NAMALWA (cell line): Measurements from ENCODE around the gene MICA.
"Not testable (repeated sequence)": the region's sequence is repeated elsewhere in the genome, so short reads cannot be mapped to it uniquely, and the experiment has no call there.

Source experiments
- DNase-seq: peaks from one replicate; pipeline ENCODE4 v3.0.0-alpha.2; 2015; ENCODE audit warnings: low spot score

The MICA gene

GRCh38 chr6:31383149-31383548 is 20.2 kb upstream of the MICA start:
- DNase-seq: no peak

DNA sequence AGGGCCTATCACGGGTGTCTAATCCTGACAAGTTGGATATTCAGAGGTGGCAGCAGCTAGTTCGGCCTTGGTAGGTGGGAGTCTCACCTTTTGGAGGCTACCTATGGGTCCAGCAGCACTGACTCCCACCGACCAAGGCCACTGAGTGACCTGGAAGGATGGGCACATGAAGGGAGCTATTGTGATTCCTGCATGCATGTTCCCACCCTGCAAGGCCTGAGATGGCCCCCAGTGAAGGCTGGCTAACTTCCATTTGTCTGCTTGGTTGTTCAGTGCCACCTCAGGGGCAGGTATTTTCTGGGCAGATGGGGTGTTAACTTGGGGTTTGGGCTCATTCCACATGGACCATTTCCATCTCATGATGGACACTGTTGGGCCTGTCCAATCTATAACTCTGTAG is 18.4 kb upstream of the MICA start:
- DNase-seq: no peak

GRCh38 chr6:31386099-31386498 is 17.3 kb upstream of the MICA start:
- no peak for DNase-seq

- DNase-seq: no peak
Measured at GRCh38 chr6:31386977-31387376, 16.4 kb upstream of the MICA start.

DNA sequence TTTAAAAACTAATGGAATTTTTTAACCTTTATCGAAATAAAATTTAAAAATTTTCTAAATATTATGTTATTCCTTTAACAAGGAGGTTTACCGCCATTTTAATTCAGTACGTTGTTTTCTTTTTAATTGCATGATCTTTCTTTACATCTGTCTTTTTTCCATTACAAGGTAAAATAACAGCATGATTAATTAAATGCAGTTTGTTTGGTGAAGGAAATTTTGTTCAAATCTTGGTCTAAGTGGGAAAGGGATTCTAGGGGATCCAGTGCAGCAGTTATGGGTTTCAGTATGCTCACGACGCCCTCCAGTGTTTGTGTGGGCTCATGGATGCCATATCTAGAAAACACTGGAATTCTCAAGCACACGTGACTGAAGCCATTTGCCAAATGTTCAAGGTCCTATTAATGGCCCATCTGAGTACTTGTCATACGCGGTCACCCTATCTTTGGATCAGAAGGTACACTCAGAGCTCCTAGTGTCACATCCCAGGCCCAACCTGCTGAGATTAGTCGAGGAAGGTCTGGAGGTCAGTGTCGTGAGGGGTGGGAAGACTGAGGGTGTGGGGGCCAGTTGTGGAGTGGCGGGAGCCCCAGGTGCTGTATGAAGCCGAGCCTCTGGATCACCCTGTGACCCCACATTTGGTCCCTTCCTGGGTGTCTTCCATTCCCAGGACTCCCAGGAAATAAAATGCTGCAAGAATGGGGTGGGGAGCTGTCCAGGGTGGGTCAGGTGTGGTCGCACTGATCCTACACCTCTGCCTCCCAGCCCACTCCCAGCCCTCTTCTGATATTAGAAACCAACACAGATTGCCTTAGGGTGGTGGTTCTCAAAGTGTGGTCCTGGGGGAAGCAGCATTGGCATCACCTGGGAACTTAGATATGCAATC is 14.2 kb upstream of the MICA start:
- not testable (repeated sequence) for DNase-seq

GRCh38 chr6:31389802-31390132 is 13.6 kb upstream of the MICA start:
- DNase-seq: not testable (repeated sequence)

DNA sequence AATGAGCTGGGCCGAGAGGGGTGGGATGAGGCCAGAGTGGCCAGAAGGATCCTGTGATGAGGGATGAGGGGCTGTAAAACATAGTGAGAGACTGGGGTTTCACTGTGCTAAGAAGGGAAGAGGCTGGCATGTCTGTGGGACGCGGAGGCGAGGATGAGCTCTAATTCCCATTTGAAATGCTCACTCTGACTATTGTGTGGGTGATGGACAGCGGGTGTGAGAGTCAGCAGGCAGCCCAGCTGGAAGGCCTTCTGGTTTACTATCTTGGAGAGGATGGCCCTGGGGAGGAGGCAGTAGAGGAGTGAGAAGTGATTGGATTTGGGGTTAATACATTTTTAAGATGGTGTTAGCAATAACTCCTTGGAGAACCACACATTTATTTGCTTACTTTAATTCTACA is 9.5 kb upstream of the MICA start:
- no peak for DNase-seq

- DNase-seq: no peak
Measured at GRCh38 chr6:31394381-31394780, 9.0 kb upstream of the MICA start.

- DNase-seq: no peak
Measured at GRCh38 chr6:31395832-31396231, 7.6 kb upstream of the MICA start.

GRCh38 chr6:31396422-31397152 is 6.8 kb upstream of the MICA start:
- DNase-seq: peak; percentile 93

DNA sequence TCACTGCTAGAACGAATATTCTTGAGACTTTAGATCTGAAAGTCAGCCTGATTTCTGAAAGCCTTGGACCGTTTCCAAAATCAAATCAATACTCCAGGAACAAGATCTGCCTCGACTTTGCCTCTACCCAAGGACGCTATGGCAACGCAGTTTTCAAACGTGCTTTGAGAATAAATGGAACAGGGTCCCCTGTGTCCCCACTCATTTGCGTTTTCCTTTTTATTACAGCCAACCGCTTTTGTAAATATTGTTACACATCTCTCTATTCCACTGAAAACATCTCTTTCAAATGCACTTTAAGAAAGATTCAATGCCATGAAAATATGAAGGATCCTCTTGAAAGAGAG is 6.3 kb upstream of the MICA start:
- not testable (repeated sequence) for DNase-seq

DNA sequence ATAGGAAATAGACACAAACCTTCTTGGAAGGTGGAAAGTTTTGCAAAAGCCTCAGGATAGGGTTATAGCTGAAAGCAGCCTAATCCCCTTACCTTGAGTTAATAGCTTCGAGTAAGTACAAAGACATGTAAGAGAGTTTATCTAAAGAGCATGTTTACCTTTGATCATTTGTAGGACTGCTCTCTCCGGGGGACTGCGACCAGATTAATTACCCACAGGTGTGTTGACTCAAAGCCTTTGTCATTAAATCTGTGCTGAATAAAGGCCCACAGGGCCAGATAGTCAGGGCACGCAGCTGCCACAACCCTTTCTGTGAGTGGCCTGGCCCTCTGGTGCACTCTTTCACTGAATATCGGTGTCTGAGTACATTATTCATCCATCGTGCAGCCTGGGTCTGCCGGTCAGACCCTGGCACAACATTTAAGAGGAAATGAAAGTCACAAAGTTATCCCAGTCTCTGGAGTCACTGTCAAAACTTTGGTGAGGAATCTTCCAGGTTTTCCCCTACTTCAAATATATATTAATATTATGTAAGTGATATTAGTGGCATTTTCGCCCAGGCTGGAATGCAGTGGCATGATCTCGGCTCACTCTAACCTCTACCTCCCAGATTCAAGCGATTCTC is 5.4 kb upstream of the MICA start:
- no peak for DNase-seq

GRCh38 chr6:31399589-31400466 is 3.6 kb upstream of the MICA start:
- peak; percentile 71 for DNase-seq

DNA sequence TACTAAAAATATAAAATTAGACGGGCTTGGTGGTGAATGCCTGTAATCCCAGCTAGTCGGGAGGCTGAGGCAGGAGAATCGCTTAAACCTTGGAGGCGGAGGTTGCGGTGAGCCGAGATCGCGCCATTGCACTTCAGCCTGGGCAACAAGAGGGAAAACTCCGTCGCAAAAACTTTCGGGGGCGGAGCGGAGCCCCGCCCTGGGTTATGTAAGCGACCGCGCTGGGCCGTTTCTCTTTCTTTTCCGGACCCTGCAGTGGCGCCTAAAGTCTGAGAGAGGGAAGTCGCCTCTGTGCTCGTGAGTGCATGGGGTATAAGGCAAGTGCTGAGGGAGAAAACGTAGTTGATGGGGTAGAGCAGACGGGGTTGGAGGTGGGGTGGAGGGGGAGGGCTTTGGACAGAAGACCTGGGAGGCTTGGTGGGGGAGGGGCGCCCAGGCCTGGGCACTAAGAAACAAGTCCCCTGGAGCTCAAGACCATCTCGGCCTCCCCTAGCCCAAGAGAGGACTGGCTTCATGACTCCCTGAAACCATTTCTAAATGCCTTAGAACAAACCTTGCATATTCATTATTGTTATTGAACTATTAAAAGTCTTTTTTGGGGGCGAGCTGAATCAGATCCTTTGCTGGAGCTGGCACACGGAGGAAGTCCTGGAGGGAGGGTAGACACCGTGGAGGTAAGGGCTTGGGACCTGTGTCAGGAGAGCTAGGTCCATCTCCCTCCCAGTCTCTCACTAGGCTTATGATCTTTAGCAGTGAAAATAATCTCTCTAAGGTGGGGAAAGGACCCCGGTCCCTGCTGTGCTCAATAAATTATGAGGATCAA is 2.7 kb upstream of the MICA start:
- peak; percentile 80 for DNase-seq

DNA sequence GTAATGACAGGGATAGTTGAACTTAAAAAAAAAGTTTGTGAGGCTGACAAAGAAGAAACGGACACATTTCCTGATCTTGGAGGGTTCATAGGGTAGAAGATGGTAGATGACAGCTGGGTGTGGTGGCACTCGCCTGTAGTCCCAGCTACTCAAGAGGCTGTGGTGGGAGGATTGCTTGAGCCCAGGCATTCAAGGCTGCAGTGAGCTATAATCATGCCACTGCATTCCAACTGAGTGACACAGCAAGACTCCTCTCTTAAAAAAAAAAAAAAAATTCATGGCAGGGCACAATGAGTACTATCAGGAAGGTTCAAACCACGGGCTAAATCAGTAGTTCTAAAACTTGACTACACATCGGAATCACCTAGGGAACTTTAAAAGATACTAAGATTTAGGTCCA is 2.0 kb upstream of the MICA start:
- no peak for DNase-seq

- DNase-seq: peak; percentile 54
Measured at GRCh38 chr6:31402324-31403282, 792 bp upstream of the MICA start.

DNA sequence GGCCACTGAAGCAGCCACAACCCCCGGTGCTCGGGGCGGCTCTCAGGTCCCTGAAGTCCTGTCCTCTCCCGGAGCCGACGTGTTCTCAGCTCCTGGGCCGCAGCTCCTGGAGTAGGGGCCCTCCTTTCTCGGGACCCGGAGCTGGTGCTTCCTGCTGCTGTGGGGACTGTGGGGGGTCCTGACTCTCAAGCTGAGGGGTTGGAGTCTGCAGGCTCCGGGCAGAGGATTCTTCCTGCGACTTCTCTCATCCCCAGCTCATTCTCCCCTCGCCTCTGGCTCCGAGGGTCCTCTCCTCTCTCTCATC is 618 bp downstream of the MICA start:
- DNase-seq: not testable (repeated sequence)

- no peak for DNase-seq
Measured at GRCh38 chr6:31405996-31406395, 2.6 kb downstream of the MICA start.

- no peak for DNase-seq
Measured at GRCh38 chr6:31407699-31408098, 4.3 kb downstream of the MICA start.

GRCh38 chr6:31412506-31412905 is 9.1 kb downstream of the MICA start:
- no peak for DNase-seq
